Measurements from ENCODE around the gene LPGAT1. TPM values are rescaled to one million over a fixed set of nuclear protein-coding genes. Genes with fewer than 3 reads are reported as not detected.
A peak's percentile ranks its signal among the peaks of the same experiment; 100 is the strongest.

Gene LPGAT1
- total and polyA plus RNA-seq, 2 of the 13 experiments (the other 11 are each of a cell fraction or from before 2014, with no cell fraction given), result 12.1 to 48.3 TPM

- TF ChIP-seq UBTF (CRISPR knock-in tag; IDR thresholded peaks at IDR 0.05), result 0 out of 2 replicates have a peak, but pooled peaks have one; percentile 25
- TF ChIP-seq ZNF460 (CRISPR knock-in tag; IDR thresholded peaks at IDR 0.05; ENCODE audit: borderline replicate concordance), result no peak
- no peak for TF ChIP-seq ZNF34 (CRISPR knock-in tag; IDR thresholded peaks at IDR 0.05; ENCODE audit: borderline replicate concordance)
- peak; percentile 81 for TF ChIP-seq ARID3A (IDR thresholded peaks at IDR 0.05; ENCODE audit: low read depth, low read length)
- no peak for TF ChIP-seq BRCA1 (CRISPR knock-in tag; IDR thresholded peaks at IDR 0.05)
- no peak for TF ChIP-seq SIX4 (CRISPR knock-in tag; IDR thresholded peaks at IDR 0.05)
- TF ChIP-seq NR2F1 (CRISPR knock-in tag; IDR thresholded peaks at IDR 0.05), result peak; percentile 78 to 81
- peak; percentile 79; the same call in 1 of the 2 replicates for TF ChIP-seq MEIS1 (CRISPR knock-in tag; IDR thresholded peaks at IDR 0.05; ENCODE audit: borderline replicate concordance)
- TF ChIP-seq ZBTB21 (CRISPR knock-in tag; IDR thresholded peaks at IDR 0.05), result 0 out of 2 replicates have a peak, but pooled peaks have one; percentile 27
- peak; percentile 18; the same call in 1 of the 2 replicates for TF ChIP-seq ZFX (CRISPR knock-in tag; IDR thresholded peaks at IDR 0.05; ENCODE audit: low read depth)
- TF ChIP-seq POGZ (CRISPR knock-in tag; IDR thresholded peaks at IDR 0.05), result peak; percentile 90
- TF ChIP-seq ZUFSP (CRISPR knock-in tag; IDR thresholded peaks at IDR 0.05; ENCODE audit: borderline replicate concordance), result no peak
- peak; percentile 87 for TF ChIP-seq TEAD3 (CRISPR knock-in tag; optimal IDR thresholded peaks at IDR 0.05; ENCODE audit: borderline replicate concordance)
- TF ChIP-seq HOMEZ (CRISPR knock-in tag; IDR thresholded peaks at IDR 0.05; ENCODE audit: low read depth), result peak; percentile 98
- TF ChIP-seq ZMYM4 (CRISPR knock-in tag; IDR thresholded peaks at IDR 0.05), result peak; percentile 88
- peak; percentile 28; the same call in 1 of the 2 replicates for TF ChIP-seq YEATS4 (CRISPR knock-in tag; IDR thresholded peaks at IDR 0.05; ENCODE audit: borderline replicate concordance)
- no peak for TF ChIP-seq MTF1 (CRISPR knock-in tag; IDR thresholded peaks at IDR 0.05)
- TF ChIP-seq KDM5A (IDR thresholded peaks at IDR 0.05; ENCODE audit: borderline replicate concordance, low read length), result no peak
- no peak for TF ChIP-seq ZNF383 (CRISPR knock-in tag; IDR thresholded peaks at IDR 0.05; ENCODE audit: borderline replicate concordance)
- TF ChIP-seq FOXA3 (CRISPR knock-in tag; IDR thresholded peaks at IDR 0.05), result peak; percentile 87
- TF ChIP-seq ZNF569 (CRISPR knock-in tag; IDR thresholded peaks at IDR 0.05; ENCODE audit: borderline replicate concordance), result no peak
- peak; percentile 59; the same call in 1 of the 2 replicates for TF ChIP-seq ZNF792 (CRISPR knock-in tag; IDR thresholded peaks at IDR 0.05)
- TF ChIP-seq DRAP1 (CRISPR knock-in tag; IDR thresholded peaks at IDR 0.05), result no peak
- peak; percentile 92; the same call in 1 of the 2 replicates for TF ChIP-seq SALL1 (CRISPR knock-in tag; IDR thresholded peaks at IDR 0.05)
These were observed 46.7 kb downstream of the LPGAT1 start (continued) for GRCh38 chr1:211783897-211784296.

Measured in HepG2 (cell line).